GM12865 (cell line): ENCODE results near the gene ZNF283.
"Not testable (repeated sequence)": the region's sequence is repeated elsewhere in the genome, so short reads cannot be mapped to it uniquely, and the experiment has no call there.

Source experiments
- DNase-seq: peaks from one replicate; pipeline ENCODE4 v3.0.0; 2010; ENCODE audit warnings: low read depth
- H3K4me3 ChIP-seq: 2 replicates; pipeline ENCODE4 v1.5.1; 2011; ENCODE audit warnings: mild to moderate bottlenecking, low read depth, low read length, control low read depth
- TF ChIP-seq, protein P1 (sequence below): IDR thresholded peaks from 2 replicates; pipeline ENCODE4 v1.5.1; 2011; ENCODE audit warnings: low read length, control low read depth, low read depth, inconsistent platforms; ENCODE audit not compliant: insufficient read depth; ENCODE audit errors: missing control alignments

The ZNF283 gene

GRCh38 chr19:43811837-43812236 is 15.3 kb upstream of the ZNF283 start:
- no peak for DNase-seq
- TF ChIP-seq, protein P1, sequence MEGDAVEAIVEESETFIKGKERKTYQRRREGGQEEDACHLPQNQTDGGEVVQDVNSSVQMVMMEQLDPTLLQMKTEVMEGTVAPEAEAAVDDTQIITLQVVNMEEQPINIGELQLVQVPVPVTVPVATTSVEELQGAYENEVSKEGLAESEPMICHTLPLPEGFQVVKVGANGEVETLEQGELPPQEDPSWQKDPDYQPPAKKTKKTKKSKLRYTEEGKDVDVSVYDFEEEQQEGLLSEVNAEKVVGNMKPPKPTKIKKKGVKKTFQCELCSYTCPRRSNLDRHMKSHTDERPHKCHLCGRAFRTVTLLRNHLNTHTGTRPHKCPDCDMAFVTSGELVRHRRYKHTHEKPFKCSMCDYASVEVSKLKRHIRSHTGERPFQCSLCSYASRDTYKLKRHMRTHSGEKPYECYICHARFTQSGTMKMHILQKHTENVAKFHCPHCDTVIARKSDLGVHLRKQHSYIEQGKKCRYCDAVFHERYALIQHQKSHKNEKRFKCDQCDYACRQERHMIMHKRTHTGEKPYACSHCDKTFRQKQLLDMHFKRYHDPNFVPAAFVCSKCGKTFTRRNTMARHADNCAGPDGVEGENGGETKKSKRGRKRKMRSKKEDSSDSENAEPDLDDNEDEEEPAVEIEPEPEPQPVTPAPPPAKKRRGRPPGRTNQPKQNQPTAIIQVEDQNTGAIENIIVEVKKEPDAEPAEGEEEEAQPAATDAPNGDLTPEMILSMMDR: no peak
- no peak overlapping the region for H3K4me3 ChIP-seq

DNA sequence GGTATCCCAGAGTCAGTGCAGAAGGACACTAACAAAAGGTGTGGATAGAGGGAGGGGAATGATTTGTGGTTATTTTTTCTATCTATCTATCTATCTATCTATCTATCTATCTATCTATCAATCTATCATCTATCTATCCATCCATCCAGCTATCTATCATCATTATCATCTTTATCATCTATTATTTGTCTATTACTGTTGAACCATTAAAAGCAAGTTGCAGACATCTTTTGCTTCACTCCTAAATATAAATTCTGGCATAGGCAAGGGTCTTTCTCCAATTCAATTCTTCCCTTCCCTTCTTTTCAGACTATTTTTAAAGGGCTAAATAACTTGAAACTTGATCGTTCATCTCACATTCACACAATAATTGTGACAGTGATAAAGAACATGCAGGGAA is 14.9 kb upstream of the ZNF283 start:
- H3K4me3 ChIP-seq: no peak overlapping the region
- no peak for DNase-seq
- TF ChIP-seq, protein P1: no peak

DNA sequence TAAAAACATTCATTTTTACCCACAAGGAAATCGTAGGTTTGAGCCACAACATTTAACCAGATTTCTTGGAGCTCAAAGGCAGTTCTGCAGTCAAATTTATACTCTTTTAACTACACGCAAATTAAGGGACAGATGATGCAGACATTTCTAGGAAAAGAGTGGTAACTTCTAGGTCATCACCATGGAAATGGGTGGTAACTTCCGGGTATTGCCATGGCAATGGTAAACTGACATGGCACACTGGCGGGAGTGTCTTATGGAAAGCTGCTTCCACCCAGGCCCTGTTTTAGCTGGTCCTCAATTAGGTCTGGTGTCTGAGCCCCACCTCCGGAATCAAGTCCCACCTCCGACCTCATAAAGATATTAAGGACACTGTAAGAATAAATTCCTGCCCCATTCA is 14.4 kb upstream of the ZNF283 start:
- no peak for DNase-seq
- TF ChIP-seq, protein P1: no peak
- no peak overlapping the region for H3K4me3 ChIP-seq

DNA sequence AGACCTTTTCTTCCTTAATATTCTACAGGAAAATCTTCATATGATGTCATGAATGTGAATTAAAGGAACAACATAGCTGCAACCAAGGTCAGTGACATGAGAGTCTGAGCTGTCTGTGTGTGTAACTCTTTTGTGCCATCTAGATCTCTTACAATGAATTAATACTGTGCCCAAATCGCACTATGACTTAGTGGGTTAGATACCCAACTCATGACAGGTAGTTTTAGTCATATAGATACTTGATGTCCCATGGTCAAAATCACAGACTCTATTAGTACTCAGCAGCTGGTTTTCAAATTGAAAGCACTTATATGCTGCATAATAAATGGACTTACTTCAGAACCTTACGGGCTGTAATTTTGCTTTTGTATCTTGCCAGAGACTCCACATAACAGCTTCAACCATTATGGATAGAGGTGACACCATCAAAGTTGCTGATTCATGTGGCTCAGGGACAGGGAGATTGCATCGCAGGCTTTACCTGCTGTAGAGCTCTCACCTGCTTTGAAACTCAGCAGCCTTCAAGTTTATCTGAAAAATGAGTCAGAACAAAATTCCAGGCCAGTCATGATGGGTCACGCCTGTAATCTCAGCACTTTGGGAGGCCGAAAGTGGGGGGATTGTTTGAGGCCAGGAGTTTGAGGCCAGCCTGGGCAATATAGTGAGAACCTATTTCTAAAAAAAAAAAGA is 12.3 kb upstream of the ZNF283 start:
- no peak overlapping the region for H3K4me3 ChIP-seq
- TF ChIP-seq, protein P1: no peak
- no peak for DNase-seq

DNA sequence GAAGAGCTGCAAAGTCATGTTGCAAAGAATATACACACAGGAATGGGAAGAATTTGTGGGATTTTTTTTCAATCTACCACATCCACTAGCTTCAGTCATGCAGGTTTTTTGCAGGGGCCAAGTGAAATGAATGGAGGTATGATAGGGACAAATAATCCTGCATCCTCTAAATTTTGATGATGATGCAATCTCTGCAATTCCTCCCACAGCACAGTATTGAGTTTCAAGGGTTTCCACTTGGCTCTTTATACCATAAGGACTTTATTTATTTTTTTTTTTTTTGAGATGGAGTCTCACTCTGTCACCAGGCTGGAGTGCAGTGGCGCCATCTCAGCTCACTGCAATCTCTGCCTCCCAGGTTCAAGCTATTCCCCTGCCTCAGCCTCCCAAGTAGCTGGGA is 9.7 kb upstream of the ZNF283 start:
- DNase-seq, H3K4me3 ChIP-seq: not testable (repeated sequence)

GRCh38 chr19:43818500-43818899 is 8.6 kb upstream of the ZNF283 start:
- H3K4me3 ChIP-seq: no peak overlapping the region
- TF ChIP-seq, protein P1: no peak
- DNase-seq: no peak

DNA sequence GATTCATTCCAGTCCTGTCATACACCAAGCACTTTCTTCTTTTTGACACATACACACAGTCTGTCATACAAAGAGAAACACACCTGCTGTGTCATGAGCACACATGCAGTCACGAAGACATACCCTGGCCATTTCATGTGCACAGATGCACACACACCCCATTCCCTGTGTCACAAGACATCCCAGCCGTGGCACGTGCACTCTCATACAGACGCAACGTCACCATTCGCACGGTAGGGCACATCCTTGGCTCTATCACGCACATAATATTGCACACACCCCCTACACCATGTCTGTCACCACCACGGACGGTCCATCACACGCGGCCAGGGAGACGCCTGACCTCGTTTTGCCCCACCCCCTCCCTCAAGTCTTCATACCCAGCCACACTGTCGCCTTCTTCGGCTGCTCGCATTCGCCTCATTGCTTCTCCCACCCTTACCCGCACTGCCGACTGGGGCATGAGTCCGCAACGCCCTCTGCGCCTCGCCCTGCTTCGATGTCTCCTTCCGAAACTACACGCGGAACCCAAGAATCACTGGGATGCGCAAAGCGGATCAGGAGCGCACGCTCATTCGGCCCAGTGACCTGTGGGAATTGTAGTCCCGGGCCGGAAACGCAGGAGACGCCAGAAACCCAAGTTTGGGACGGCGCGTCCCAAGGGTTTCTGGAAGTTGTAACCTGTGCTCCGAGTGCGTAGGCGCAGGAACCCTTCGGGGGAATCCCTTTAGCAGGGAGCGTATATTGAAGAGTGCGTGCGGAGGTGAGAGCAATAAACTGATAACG is 6.8 kb upstream of the ZNF283 start:
- no peak for DNase-seq
- TF ChIP-seq, protein P1: no peak
- H3K4me3 ChIP-seq: peak overlapping the region; percentile 31
